Fibroblast of skin of left quadriceps (primary cell): Measurements from ENCODE around the gene SIRPB2.
"Not testable (repeated sequence)": the region's sequence is repeated elsewhere in the genome, so short reads cannot be mapped to it uniquely, and the experiment has no call there.

Source experiments
- DNase-seq, 2 experiments: peaks; one replicate each; pipeline ENCODE4 v3.0.0-alpha.2; 2013; ENCODE audit warnings: low read depth in 2 of 2

SIRPB2 gene

DNA sequence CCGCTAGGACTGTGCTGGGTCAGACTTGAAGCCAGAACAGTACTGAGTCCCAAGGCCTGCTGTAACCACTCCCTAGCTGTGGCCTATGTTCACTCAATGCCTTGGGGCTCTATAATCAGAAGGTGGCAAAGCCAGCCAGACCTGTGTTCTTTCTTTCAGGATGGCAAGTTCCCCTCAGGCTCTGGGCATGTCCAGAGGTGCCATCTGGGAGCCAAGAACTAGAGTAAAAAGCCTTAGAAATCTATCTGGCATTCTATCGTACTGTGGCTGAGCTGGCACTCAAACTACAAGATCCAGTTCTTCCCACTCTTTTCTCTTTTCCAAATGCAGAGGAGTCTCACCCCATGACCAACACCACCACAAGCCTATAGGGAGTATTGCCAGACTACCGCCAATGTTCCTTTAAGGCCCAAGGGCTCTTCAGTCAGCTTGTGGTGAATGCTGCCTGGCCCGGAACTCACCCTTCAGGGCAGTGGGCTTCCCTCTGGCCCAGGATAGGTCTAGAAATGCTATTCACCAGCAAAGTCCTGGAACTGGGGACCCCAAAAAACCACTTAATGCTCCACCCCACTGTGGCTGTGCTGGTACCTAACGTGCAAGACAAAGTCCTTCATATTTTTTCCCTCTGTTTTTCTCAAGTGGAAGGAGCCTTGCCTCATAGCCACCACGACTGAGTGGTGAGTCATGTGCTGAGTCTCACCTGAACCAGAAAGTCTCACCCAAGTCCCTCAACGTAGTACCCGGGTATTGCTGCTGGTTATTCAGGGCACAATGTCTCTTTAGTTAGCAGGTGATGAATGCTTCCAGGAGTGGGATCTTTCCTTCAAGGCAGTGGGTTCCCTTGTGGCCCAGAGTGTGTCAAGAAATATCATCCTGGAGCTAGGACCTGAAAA lies 8.6 kb upstream of the SIRPB2 start:
- DNase-seq = no peak

DNA sequence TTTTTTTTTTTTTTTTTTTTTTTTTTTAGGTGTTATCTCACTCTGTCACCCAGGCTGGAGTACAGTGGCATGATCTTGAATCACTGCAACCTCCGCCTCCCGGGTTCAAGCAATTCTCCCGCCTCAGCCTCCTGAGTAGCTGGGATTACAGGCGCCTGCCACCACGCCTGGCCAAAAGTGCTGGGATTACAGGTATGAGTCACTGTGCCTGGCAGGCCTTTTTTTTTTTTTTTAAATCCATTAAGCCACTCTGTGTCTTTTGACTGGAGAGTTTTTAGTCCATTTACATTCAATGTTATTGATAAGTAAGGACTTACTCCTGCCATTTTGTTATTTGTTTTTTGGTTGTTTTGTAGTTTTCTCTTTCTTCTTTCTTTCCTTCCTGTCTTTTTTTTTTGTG lies 6.2 kb upstream of the SIRPB2 start:
- not testable (repeated sequence) for DNase-seq

DNA sequence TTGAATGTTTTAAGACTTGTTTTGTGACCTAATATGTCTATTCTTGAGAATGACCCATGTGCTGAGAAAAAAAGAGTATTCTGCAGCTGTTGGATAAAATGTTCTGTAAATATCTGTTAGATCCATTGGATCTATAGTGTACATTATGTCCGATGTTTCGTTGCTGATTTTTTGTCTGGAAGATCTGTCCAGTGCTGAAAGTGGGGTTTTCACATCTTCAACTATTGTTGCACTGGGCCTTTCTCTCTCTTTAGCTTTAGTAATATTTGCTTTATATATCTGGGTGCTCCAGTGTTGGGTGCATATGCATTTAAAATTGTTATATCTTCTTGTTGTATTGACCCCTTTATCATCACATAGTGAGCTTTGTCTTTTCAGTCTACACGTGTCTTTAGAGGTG lies 5.7 kb upstream of the SIRPB2 start:
- DNase-seq = no peak

DNA sequence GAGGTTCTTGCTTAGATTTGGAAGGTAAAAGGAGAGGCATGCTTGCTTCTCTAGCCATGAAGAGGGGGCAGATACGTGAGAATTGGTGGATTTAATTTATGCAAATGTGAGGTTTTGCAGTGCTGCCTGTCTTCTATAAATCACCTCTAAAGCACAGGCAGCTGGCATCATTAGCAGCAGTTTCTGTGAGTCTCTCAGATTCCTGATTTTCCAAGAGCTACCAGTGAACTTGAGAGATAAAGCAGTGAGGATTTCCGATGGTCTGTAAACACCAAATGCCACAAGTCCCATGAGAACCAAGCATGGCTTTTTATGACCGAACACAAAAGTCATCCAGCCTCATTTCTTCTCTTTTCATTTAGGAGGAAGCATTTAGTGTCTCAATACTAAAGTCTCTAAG lies 3.2 kb upstream of the SIRPB2 start:
- DNase-seq = no peak

DNA sequence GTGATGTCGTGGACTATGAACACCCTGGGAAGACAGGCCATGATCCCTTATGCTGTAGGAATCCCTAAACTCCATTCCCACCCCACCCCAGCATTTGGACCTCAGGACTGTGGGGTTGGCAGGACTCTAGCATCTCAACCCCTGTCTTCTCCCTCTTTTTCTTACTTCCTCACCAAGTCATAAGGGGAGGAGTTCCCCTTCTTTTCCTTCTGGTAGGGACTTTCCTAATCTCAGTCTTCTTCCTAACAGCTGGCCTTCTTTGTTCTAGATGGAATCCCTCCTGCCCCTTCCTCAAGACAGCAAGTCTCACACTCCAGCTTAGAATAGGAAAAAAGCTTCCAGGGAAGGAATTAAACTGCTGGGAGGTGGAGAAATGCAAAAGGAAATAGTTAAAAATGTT lies 2.3 kb upstream of the SIRPB2 start:
- DNase-seq = no peak

DNA sequence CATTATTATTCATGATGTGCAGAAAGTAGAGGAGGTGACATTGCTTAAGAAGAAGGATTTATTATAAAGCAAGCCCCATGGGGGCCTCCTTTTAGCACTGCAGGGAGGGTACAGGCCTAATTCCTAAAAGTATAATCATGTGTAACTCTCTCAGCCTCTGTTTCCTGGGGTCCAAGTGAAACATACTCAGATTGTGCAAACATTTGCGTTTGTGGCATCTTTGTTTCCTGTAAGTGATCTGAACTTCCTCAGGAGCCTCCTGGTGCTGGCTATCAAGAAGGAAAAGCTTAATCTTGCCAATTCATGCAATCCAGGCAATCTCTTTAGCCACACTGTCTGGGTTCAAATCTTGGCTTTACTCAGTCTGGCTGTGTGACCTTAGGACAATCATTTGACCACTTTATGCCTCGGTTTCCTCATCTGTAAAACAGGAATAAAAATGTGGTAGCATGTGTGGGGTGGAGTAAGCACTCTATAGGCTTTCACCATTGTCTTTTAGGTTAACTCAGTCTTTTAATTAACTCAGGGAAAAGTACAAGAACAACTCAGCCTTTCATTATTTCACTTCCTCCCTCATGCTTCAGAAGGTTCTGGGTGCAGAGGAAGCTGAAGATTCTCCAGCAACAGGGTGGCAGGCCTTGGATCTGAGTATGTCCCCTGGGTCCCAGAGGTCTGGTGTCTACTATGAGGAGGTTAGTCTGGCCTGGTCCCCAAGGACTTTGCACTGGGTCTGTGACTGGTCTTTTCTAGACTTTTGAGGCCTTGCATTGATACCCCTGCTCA lies 831 bp upstream of the SIRPB2 start:
- DNase-seq = no peak

DNA sequence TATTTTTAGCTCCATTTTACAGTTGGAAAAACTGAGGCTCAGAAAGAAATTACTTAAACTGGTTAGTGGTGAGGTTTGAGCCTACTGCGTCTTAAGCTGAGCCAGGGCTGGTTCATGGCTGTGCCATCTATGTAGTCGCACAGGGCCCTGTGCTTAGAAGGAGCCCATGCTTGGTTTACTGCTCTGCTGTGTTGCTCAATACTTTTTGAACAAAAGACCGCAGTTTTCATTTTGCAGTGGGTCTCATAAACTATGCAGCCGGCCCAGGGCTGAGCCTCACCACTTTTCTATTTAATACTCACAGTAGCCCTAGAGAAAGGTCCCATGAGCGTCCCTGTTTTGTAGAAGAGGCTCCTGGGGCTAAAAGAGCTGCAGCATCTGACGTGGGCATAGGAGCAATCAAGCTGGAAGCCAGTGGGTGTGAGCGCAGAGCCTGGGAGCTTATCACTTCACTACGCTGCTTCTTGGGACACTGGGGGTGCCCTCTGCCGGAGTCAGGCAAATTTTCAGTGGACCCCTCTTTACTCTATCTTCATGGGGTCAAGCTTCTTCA lies 501 bp downstream of the SIRPB2 start:
- no peak for DNase-seq

DNA sequence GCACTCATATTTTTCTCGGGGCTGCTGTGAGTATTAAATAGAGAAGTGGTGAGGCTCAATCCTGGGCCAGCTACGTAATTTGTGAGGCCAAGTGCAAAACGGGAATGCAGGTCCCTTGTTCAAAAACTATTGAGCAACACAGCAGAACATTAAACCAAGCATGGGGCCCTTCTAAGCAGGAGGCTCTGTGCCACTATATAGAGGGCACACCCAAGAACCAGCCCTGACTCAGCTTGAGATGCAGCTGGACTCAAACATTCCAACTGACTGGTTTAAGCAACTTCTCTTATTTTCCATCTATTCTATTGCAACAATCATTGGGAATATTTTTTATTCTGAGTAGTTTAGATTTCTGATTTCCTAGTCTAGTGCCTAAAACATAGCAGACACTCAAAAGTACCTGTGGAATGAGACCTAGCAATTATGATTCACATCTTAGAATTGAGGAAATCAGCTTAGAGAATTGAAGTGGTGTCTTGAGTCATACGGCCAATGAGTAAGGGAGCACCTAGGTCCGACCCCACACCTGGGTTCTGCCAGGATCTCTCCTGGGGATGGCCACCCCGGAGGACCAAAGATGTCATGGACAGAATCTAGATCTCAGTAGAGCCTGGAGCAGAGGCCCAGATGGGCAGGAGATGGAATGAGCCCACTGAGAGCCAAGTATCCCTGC lies 1.3 kb downstream of the SIRPB2 start:
- DNase-seq = no peak

DNA sequence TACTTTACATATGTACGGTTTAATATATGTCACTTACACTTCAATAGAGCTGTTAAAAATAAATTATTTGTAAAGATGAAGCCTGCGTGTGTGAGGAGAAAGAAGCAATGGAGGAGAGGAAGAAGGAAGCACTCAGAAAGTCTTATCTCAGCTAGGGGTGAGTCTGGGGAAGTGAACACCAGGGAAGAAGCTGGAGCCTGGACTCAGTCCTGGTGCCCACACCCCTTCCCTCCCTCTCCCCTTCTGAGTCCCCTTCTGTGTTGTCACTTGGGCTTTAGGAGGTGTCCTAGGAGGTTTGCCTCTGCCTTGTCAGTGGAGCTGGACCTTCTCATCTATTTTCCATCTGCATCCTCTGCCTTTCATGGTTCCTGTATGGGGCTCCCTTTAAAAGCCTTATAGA lies 1.9 kb downstream of the SIRPB2 start:
- no peak for DNase-seq

DNA sequence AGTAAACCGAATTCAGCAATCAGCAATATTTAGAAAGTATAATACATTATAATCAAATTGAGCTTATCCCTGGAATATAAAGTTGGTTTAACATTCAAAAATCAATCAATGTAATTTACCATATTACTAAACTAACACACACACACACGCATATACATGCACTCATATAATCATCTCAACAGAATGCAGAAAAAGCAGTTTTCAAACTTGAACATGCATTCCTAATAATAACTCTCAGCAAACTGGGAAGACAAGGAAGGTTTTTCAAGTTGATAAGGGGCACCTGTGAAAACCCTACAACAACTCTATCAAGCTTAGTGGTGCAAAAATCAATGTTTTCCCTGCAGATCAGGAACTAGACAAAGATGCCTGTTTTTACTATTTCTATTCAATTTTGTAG lies 4.7 kb downstream of the SIRPB2 start:
- DNase-seq = no peak

DNA sequence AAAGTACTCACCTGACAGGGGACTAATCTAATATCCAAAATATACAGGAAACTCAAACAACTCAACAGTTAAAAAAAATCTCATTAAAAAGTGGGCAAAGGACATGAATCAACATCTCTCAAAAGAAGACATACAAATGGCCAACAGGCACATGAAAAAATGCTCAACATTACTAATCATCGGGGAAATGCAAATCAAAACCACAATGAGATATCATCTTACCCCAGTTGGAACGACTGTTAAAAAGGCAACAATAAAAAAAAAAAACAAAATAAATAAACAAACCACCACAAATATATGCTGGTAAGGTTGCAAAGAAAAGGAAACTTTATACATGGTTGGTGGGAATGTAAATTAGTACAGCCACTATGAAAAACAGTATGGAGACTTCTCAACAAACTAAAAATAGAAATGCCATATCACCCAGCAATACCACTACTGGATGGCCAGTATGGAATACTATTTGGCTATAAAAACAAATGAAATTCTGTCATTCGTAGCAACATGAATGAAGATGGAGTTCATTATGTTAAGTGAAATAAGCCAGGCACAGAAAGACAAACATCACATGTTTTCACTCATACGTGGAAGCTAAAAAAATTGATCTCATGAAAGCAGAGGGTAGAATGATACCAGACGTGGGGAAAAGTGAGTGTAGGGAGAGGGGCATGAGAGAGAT lies 6.6 kb downstream of the SIRPB2 start:
- DNase-seq = no peak

DNA sequence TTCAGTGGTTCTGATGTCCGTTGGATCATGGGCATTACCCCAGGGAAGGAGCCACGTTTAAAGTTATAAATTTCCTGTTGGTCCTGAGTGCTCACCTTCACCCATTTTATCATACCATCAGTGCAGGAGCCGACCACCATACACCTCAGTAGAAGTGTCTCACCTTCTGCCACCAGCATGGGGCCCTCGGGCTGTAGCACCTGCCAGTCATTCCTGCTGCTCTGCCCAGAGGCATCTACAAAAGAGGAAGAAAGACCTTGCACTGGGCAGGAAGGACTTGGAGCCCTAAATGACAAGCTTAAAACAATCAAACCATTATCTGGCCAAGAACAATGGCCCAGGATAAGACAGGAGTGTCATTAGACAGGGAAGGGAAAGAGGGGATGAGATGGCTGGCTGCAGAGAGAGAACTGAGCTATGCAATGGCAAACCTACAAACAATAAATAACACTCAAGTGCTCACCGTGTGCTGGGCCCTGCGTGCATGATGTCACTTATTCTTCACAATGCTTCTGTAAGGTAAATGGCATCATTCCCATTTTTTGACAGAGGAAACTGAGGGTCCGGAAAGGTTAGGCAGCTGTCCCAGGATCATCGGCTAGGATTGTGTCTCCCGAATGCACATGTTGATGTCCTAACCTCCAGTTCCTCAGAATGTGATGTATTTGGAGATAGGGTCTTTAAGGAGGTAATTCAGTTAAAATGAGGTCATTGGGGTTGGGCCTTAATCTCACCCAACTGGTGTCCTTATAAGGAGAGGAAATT lies 11.2 kb downstream of the SIRPB2 start:
- no peak for DNase-seq

DNA sequence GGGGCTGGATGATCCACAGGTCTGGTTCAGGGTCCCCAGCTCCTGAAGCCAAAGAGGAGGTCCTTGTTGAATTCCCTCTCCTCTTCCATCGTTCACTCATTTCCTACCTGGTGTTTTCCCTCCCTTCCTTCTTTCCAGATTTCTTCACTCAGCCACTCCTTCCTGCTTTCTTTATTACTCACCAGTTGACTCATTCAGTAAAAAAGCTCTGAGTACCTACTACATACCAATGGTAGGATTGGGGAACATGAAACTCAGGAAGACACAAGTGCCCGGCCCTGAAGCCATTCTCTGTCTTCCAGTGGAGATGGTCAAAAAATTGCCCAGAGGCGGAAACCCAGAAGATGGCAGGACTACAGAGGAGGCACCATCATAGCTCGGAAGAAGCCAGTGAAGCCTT lies 12.7 kb downstream of the SIRPB2 start:
- no peak for DNase-seq

DNA sequence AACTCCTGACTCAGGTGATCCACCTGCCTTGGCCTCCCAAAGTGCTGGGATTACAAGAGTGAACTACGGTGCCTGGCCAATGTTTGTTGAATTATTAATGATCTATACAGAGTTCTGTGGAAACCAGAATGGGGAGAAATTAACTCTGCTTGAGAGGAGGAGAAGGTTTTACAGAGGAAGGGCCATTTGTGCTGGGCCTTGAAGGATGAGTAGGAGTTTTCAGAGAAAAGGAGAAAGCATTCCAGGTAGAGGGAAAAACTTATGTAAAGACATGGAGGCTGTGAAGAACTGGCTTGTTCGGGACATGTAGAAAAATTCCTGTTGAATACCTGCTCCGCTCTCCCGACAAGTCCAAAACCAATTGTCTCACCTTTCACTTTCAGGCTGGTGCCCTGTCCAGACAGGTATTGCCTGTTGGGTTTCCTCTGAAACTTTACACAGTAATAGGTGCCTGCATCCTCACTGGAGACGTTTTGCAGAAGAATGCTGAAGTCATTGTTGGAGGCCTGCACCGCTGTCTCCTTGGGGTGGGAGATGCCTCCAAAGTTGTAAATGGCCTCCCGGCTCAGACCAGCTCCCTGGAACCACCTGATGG lies 13.2 kb downstream of the SIRPB2 start:
- no peak for DNase-seq

DNA sequence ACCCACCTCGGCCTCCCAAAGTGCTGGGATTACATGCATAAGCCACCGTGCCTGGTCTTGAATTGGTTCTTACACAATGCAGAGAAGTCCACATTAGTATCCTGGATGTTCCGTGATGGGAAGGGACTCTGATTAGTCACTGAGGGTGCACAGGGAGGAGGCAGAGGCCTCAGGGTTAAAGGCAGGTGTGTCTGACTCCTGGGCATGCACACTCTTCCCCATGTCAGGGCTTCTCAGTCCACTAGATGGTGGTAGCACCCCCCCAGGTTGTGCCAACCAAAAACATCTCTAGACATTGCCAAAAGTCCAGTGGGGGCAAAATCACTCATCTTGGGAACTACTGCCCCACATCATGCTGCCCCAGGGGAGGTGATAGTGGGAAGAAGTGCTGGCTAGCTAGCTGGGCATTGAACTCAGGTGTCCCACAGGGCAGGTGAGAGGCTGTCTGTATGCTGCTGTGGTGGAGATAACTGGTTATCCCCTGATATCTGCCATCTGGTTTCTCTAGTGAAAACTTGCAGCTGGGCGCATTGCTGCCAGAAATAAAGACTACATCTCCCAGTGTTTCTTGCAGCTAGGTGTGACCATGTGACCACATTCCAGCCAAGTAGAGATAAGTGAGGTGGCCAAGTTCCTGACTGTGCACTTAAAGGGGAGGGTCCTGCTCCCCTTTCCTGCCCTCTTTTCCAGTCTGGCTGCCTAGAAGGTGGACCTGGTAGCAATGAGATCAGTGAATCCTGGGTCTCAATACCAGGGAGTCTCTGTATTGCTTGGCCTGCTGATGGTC lies 16.2 kb downstream of the SIRPB2 start:
- DNase-seq = no peak

DNA sequence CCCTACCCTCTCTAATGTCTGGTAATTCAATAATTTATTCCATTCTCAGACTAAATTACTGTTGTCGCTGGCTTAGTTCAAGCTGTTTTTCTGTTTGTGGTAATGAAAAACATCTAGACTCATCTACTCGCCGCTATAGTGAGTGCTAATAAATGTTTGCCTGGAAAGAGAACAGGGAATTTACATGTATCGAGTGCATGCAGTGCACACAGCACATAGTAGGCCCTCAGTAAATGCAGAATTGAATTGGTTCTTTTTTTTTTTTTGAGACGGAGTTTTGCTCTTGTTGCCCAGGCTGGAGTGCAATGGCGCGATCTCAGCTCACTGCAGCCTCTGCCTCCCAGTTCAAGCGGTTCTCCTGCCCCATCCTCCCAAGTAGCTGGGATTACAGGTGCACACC lies 16.9 kb downstream of the SIRPB2 start:
- no peak for DNase-seq

DNA sequence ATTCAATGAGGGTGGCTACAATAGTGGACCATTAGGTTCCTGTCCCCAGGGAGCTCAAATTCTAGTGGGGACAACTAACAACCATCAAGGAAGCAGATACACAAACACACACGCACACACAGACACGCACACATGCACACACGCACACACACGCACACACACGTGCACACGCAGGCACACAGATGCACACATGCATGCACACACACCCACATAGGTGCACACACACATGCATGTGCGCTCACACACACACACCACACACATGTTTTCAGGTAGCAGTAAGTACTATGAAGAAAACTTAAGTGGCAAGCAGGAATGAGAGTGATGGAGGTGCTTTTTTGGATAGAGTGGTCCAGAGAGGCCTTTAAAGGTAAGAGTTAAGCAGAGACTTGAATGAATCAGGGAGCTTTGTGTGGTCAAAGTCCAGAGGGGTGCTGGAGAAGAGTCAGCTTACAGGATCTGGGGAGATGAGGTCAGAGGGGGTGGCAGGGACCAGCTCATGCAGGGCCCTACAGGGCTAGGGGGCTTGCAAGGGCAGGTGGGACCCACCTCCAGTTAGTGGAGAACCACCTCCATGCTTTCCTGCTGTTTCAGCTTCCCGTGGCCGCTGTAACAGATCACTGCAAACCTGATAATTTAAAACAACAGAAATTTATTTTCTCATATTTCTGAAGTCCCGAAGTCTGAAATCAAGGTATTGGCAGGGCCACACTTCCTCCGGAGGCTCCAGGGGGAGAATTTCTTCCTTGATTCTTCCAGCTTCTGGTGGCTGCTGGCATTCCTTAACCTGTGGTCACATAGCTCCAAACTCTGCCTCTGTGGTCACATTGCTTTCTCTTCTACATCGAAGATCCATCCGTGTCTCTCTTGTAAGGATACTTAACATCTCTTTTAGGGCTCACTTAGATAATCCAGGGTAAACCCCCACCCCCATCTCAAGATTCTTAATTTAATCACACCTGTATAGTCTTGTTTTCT lies 17.7 kb downstream of the SIRPB2 start:
- no peak for DNase-seq

DNA sequence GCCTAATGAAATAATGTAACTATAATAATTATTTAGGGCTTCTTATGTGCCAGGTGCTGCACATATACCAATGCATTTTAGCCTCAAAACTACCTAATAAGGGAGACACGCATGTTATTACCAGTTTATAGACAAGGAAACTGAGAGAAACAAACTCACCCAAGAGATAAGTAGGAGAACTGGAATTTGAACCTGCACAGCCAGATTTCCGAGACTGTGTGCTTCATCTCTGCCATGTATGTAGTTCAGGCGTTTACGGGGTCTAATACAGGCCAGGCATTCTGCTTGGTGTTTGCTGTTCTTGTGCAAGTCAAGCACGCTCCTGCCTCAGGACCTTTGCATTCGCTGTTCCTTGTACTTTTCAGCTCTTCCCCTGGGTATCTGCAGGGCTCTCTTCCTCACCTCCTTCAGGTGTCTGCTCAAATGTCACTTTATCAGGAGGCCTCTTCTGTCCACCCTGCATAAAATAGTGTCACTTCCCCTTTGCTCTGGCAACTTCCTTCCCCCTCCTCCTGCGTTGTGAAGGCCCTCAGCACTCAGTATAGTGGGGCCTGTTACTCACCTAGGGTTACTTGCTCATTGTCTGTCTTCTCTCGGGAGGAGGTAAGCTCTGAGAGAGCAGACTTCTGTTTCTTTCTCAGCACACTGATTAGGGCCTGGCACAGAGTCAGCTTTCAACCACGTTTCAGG lies 18.5 kb downstream of the SIRPB2 start:
- no peak for DNase-seq
